Measurements from ENCODE around the gene GRHL1. TPM values are rescaled to one million over a fixed set of nuclear protein-coding genes. Genes with fewer than 3 reads are reported as not detected.

Gene GRHL1
- total RNA-seq, 1 donor = 0.36 TPM

DNA sequence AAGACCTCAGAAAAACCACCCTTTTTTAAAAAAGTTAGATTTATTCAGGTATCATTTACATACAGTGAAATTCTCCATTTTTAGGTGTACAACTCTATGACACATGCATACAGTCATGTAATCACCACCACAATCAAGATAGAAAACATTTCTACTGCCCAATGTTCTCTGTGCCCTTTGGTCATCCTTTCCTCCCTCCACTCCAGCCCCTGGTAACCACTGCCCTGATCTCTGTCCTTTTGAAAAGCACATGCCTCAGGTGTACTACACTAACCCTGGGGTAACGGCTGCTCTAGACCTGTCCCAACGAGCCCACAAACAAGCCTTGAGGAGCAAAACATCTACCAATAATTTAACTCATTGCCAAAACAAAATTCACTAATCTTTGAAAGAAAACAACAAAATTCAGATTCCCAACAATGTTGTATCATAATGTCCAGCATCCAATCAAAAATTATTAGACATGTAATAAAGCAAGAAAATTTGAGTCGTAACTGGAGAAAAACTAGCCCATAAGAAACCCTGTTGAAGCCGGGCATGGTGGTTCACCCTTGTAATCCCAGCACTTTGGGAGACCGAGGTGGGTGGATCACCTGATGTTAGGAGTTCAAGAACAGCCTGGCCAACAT lies 65.9 kb downstream of the GRHL1 start:
- Histone ChIP-seq H3K9me3 (ENCODE audit: low read depth, low read length) (no peaks in the 10 kb centered on the region), H2AFZ (ENCODE audit: low read length) (no peak overlapping the region), H3K79me2 (ENCODE audit: insufficient read depth, low read length) (no peaks in the 10 kb centered on the region), H3K4me3 (ENCODE audit: insufficient read depth, low read length) (no peak overlapping the region), H4K20me1 (ENCODE audit: insufficient read depth, low read length) (no peaks in the 10 kb centered on the region), H3K4me1 (ENCODE audit: insufficient read depth, low read length) (no peaks in the 10 kb centered on the region), H3K4me2 (ENCODE audit: insufficient read depth, low read length) (no peak overlapping the region), H3K27ac (ENCODE audit: low read depth, low read length) (no peak overlapping the region), H3K27me3 (ENCODE audit: insufficient read depth, low read length) (no peaks in the 10 kb centered on the region), H3K36me3 (ENCODE audit: insufficient read depth, low read length) (no peaks in the 10 kb centered on the region)
- DNase-seq (ENCODE audit: insufficient read length, low spot score, missing footprints) = no peak
- TF ChIP-seq, protein P1, sequence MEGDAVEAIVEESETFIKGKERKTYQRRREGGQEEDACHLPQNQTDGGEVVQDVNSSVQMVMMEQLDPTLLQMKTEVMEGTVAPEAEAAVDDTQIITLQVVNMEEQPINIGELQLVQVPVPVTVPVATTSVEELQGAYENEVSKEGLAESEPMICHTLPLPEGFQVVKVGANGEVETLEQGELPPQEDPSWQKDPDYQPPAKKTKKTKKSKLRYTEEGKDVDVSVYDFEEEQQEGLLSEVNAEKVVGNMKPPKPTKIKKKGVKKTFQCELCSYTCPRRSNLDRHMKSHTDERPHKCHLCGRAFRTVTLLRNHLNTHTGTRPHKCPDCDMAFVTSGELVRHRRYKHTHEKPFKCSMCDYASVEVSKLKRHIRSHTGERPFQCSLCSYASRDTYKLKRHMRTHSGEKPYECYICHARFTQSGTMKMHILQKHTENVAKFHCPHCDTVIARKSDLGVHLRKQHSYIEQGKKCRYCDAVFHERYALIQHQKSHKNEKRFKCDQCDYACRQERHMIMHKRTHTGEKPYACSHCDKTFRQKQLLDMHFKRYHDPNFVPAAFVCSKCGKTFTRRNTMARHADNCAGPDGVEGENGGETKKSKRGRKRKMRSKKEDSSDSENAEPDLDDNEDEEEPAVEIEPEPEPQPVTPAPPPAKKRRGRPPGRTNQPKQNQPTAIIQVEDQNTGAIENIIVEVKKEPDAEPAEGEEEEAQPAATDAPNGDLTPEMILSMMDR (IDR thresholded peaks at IDR 0.05; ENCODE audit: extremely low read depth, low read depth, low read length) = no peak

DNA sequence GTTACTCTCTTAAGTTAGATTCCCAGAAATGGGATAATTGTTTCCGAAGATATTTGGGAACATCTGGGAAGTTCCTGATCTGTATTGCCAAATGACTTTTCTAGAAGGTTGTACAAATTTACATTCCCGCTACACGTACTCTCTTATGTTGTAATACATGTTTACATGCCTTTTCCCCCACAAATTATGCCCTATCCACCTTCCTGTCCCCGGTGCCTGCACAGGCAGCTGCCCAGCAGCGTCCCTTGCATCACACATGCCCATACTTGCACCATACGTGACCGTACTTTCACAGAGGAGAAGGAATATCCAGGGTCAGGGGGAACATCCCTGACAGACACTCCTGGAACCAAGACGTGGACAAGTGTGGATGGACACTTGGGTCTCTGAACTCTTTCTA lies 67.7 kb downstream of the GRHL1 start:
- Histone ChIP-seq H3K4me3 (ENCODE audit: insufficient read depth, low read length) (no peak overlapping the region), H4K20me1 (ENCODE audit: insufficient read depth, low read length) (no peaks in the 10 kb centered on the region), H3K4me1 (ENCODE audit: insufficient read depth, low read length) (no peaks in the 10 kb centered on the region), H3K79me2 (ENCODE audit: insufficient read depth, low read length) (no peaks in the 10 kb centered on the region), H3K27me3 (ENCODE audit: insufficient read depth, low read length) (no peaks in the 10 kb centered on the region), H3K4me2 (ENCODE audit: insufficient read depth, low read length) (no peak overlapping the region), H3K36me3 (ENCODE audit: insufficient read depth, low read length) (no peaks in the 10 kb centered on the region), H3K27ac (ENCODE audit: low read depth, low read length) (no peak overlapping the region), H3K9me3 (ENCODE audit: low read depth, low read length) (no peaks in the 10 kb centered on the region), H2AFZ (ENCODE audit: low read length) (no peak overlapping the region)
- TF ChIP-seq, protein P1 (IDR thresholded peaks at IDR 0.05; ENCODE audit: extremely low read depth, low read depth, low read length) = no peak
- no peak for DNase-seq (ENCODE audit: insufficient read length, low spot score, missing footprints)

DNA sequence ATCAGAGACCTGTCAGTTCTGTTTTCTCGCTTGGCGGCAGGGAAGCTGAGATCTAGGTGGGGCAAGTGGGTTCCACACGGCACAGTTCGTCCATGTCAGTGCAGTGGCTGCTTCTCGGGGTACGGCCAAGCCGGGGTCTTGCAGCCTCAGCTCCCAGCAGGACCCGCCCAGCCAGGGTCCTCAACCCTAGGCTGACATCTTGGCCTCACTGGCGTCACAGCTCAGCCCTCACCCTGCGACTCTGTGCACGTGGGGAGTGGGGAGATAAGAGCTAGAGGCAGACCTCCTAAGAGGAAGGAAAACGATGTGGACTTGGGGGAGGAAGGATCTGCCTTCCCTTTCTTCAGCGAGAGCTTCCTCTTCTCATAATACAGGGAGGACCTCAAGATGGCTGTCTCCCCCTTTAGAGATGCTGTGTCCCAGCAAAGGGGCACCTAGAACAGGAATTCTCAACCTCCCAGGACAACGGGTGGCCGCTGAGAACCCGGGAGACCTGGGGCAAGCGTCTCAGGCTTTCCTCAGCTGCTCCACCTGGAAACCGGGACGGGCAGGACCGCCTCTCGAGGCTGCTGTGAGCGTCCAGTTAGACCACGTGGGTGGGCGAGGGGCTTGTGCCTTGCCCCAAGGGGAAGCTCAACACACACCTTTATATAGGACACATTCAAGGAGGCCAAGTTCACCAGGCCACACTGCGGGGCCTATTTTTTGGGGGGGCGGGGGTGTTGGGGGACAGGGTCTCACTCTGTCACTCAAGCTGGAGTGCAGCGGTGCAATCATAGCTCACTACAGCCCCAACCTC lies 68.3 kb downstream of the GRHL1 start:
- no peaks in the 10 kb centered on the region for H4K20me1 ChIP-seq (ENCODE audit: insufficient read depth, low read length)
- H2AFZ ChIP-seq (ENCODE audit: low read length) = no peak overlapping the region
- H3K4me2 ChIP-seq (ENCODE audit: insufficient read depth, low read length) = no peak overlapping the region
- no peaks in the 10 kb centered on the region for H3K79me2 ChIP-seq (ENCODE audit: insufficient read depth, low read length)
- DNase-seq (ENCODE audit: insufficient read length, low spot score, missing footprints) = peak; percentile 42
- no peaks in the 10 kb centered on the region for H3K9me3 ChIP-seq (ENCODE audit: low read depth, low read length)
- H3K27ac ChIP-seq (ENCODE audit: low read depth, low read length) = no peak overlapping the region
- TF ChIP-seq, protein P1 (IDR thresholded peaks at IDR 0.05; ENCODE audit: extremely low read depth, low read depth, low read length) = no peak
- H3K4me1 ChIP-seq (ENCODE audit: insufficient read depth, low read length) = no peaks in the 10 kb centered on the region
- no peaks in the 10 kb centered on the region for H3K36me3 ChIP-seq (ENCODE audit: insufficient read depth, low read length)
- no peaks in the 10 kb centered on the region for H3K27me3 ChIP-seq (ENCODE audit: insufficient read depth, low read length)
- no peak overlapping the region for H3K4me3 ChIP-seq (ENCODE audit: insufficient read depth, low read length)

DNA sequence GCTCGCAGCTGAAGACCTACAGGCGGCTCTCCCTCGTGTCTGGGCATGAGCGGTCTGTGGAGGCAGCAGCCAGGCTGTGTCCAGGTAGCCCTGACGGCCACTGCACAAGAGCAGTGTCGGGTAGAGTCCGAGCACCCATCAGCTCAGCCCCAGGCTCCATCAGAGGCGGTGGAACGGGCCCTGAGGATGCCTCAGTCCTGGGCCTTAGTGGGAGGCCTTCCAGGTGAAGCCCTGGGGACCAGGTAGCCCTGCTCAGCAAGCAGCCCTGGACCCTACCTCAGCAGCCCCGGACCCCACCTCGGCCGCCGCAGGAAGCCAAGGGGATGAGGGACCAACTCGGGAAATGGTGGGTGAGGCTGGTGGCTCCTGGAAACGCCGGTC lies 70.5 kb downstream of the GRHL1 start:
- DNase-seq (ENCODE audit: insufficient read length, low spot score, missing footprints) = no peak

More for the DNA sequence above, 70.5 kb downstream of the GRHL1 start:
- Histone ChIP-seq H2AFZ (ENCODE audit: low read length) (no peak overlapping the region), H3K4me1 (ENCODE audit: insufficient read depth, low read length) (no peaks in the 10 kb centered on the region), H4K20me1 (ENCODE audit: insufficient read depth, low read length) (no peaks in the 10 kb centered on the region), H3K9me3 (ENCODE audit: low read depth, low read length) (no peaks in the 10 kb centered on the region), H3K4me3 (ENCODE audit: insufficient read depth, low read length) (no peak overlapping the region), H3K4me2 (ENCODE audit: insufficient read depth, low read length) (no peak overlapping the region), H3K79me2 (ENCODE audit: insufficient read depth, low read length) (no peaks in the 10 kb centered on the region), H3K27ac (ENCODE audit: low read depth, low read length) (no peak overlapping the region), H3K27me3 (ENCODE audit: insufficient read depth, low read length) (no peaks in the 10 kb centered on the region), H3K36me3 (ENCODE audit: insufficient read depth, low read length) (no peaks in the 10 kb centered on the region)
- TF ChIP-seq, protein P1 (IDR thresholded peaks at IDR 0.05; ENCODE audit: extremely low read depth, low read depth, low read length) = no peak

Measured in osteoblast (primary cell).